Type B pancreatic cell (in vitro differentiated cells): ENCODE results near the gene AGFG2. TPM values are rescaled to one million over a fixed set of nuclear protein-coding genes. Genes with fewer than 3 reads are reported as not detected.
A peak's percentile ranks its signal among the peaks of the same experiment; 100 is the strongest.

Experiments used
- DNase-seq: peaks from one replicate; pipeline ENCODE4 v3.0.0; 2021; ENCODE audit warnings: mixed read lengths; ENCODE audit not compliant: unreplicated experiment; ENCODE audit errors: extremely low spot score
- H3K27ac Mint-ChIP-seq: 2 replicates; pipeline ENCODE4 v1.8.0; 2021; ENCODE audit warnings: mild to moderate bottlenecking, mixed read lengths
- H3K27me3 Mint-ChIP-seq: 2 replicates; pipeline ENCODE4 v1.8.0; 2021; ENCODE audit warnings: mixed read lengths
- H3K36me3 Mint-ChIP-seq: 2 replicates; pipeline ENCODE4 v1.8.0; 2021; ENCODE audit warnings: mixed read lengths
- H3K4me1 Mint-ChIP-seq: one replicate; pipeline ENCODE4 v1.8.0; 2021; ENCODE audit warnings: mixed read lengths; ENCODE audit not compliant: unreplicated experiment
- H3K4me3 Mint-ChIP-seq: 2 replicates; pipeline ENCODE4 v1.8.0; 2021; ENCODE audit warnings: mild to moderate bottlenecking, mixed read lengths
- H3K9me3 Mint-ChIP-seq: 2 replicates; pipeline ENCODE4 v1.8.0; 2021; ENCODE audit warnings: mixed read lengths
- CTCF ChIP-seq: fragments of 200-600 bp; sonication (generic); conservative IDR thresholded peaks from 2 replicates; pipeline ENCODE4 v1.5.0; 2021; ENCODE audit warnings: antibody characterized with exemption, mild to moderate bottlenecking
- long read RNA-seq: library from polyadenylated mRNA; unstranded; transcript quantifications from one replicate; pipeline ENCODE4 v2.0.0, GENCODE V29; 2020
- total RNA-seq: library from RNA; stranded (reverse); gene quantifications from 2 replicates; pipeline ENCODE4 v1.2.1, GENCODE V29; 2021; ENCODE audit warnings: low replicate concordance

Gene AGFG2
- 16.3 and 21.0 TPM in 2 replicates for total RNA-seq
- long read RNA-seq, partial matches to known transcripts: 1 of 1 reads
- long read RNA-seq, other reads (novel, unspliced or antisense): 0 of 1 reads

- H3K27ac Mint-ChIP-seq: peak within 1 kb of the TSS; percentile 66
- no peak for TF ChIP-seq CTCF
- no peaks in the 10 kb centered on the region for H3K9me3 Mint-ChIP-seq
- H3K4me1 Mint-ChIP-seq: peaks cover 29% of the 10 kb centered on the region
- peak; percentile 100 for DNase-seq
- no peaks in the 10 kb centered on the region for H3K27me3 Mint-ChIP-seq
- no peaks in the 10 kb centered on the region for H3K36me3 Mint-ChIP-seq
- H3K4me3 Mint-ChIP-seq: peak within 1 kb of the TSS; percentile 98
Measured at GRCh38 chr7:100538654-100539435, at the start of gene AGFG2. TSS of gene AGFG2 (plus strand) at chr7:100539203. CDS start at chr7:100539347, 144 bp downstream.

GRCh38 chr7:100489824-100490223, 49.2 kb upstream of the AGFG2 start:
- Mint-ChIP-seq H3K27ac (peak overlapping the region; percentile 43), H3K4me3 (peak overlapping the region; percentile 57), H3K36me3 (no peaks in the 10 kb centered on the region), H3K9me3 (no peaks in the 10 kb centered on the region), H3K27me3 (no peaks in the 10 kb centered on the region), H3K4me1 (peaks cover 22% of the 10 kb centered on the region)
- DNase-seq: peak; percentile 88
- no peak for TF ChIP-seq CTCF

- no peak for TF ChIP-seq CTCF
- no peaks in the 10 kb centered on the region for H3K27me3 Mint-ChIP-seq
- H3K9me3 Mint-ChIP-seq: no peaks in the 10 kb centered on the region
- H3K4me3 Mint-ChIP-seq: peak overlapping the region; percentile 57
- no peaks in the 10 kb centered on the region for H3K36me3 Mint-ChIP-seq
- peak overlapping the region; percentile 43 for H3K27ac Mint-ChIP-seq
- DNase-seq: no peak
- peaks cover 16% of the 10 kb centered on the region for H3K4me1 Mint-ChIP-seq
Measured at GRCh38 chr7:100490483-100491191, 48.4 kb upstream of the AGFG2 start.

- Mint-ChIP-seq H3K27me3 (no peaks in the 10 kb centered on the region), H3K27ac (no peak overlapping the region), H3K4me1 (peaks cover 11% of the 10 kb centered on the region)
Measured at GRCh38 chr7:100491192-100491578, 47.8 kb upstream of the AGFG2 start.

More at GRCh38 chr7:100491192-100491578, 47.8 kb upstream of the AGFG2 start:
- H3K36me3 Mint-ChIP-seq: no peaks in the 10 kb centered on the region
- no peak for DNase-seq
- TF ChIP-seq CTCF: no peak
- H3K4me3 Mint-ChIP-seq: no peak overlapping the region
- no peaks in the 10 kb centered on the region for H3K9me3 Mint-ChIP-seq
